HG03039 (cell line): Measurements from ENCODE around the gene INTS11.
A peak's percentile ranks its signal among the peaks of the same experiment; 100 is the strongest.

Experiments used
- ATAC-seq: cut with Tn5 transposase; IDR thresholded peaks from one replicate; pipeline ENCODE4 v1.9.1; 2021; ENCODE audit warnings: mild to moderate bottlenecking, moderate library complexity; ENCODE audit not compliant: unreplicated experiment

INTS11 gene

GRCh38 chr1:1358433-1359271 is 34.2 kb upstream of the INTS11 start, which contains the start of gene MXRA8:
TSS of gene MXRA8 (minus strand) at chr1:1358555. CDS start at chr1:1358504, 51 bp downstream.
- no peak for ATAC-seq

GRCh38 chr1:1357871-1358432 is 33.5 kb upstream of the INTS11 start:
- ATAC-seq = no peak

- ATAC-seq = no peak
Observed at GRCh38 chr1:1356796-1357401, 32.4 kb upstream of the INTS11 start.

GRCh38 chr1:1356166-1356795 is 31.8 kb upstream of the INTS11 start:
- no peak for ATAC-seq

- ATAC-seq = no peak
Observed at GRCh38 chr1:1355416-1355815, 31.0 kb upstream of the INTS11 start.

GRCh38 chr1:1354271-1355247 is 30.1 kb upstream of the INTS11 start:
- no peak for ATAC-seq

- ATAC-seq = no peak
Observed at GRCh38 chr1:1353389-1354151, 29.1 kb upstream of the INTS11 start.

GRCh38 chr1:1352786-1353388 is 28.4 kb upstream of the INTS11 start:
- ATAC-seq = no peak

- no peak for ATAC-seq
Observed at GRCh38 chr1:1351511-1352427, 27.3 kb upstream of the INTS11 start.

GRCh38 chr1:1349256-1350012 is 25.0 kb upstream of the INTS11 start, which contains the start of gene DVL1:
TSS of gene DVL1 (minus strand) at chr1:1349418. CDS start at chr1:1349065, 353 bp downstream.
- peak; percentile 54 for ATAC-seq

- ATAC-seq = peak; percentile 26
Observed at GRCh38 chr1:1348420-1349255, 24.2 kb upstream of the INTS11 start.

GRCh38 chr1:1347663-1348419 is 23.4 kb upstream of the INTS11 start:
- no peak for ATAC-seq

- no peak for ATAC-seq
Observed at GRCh38 chr1:1347026-1347595, 22.7 kb upstream of the INTS11 start.

GRCh38 chr1:1346501-1346890 is 22.0 kb upstream of the INTS11 start:
- ATAC-seq = no peak

- ATAC-seq = no peak
Observed at GRCh38 chr1:1345860-1346500, 21.5 kb upstream of the INTS11 start.
